A549 (cell line): Measurements from ENCODE around the gene HIF1A.

Experiments used
- CEBPB ChIP-seq, 2 experiments: fragments of >200 bp in 1 of 2; sonication (Bioruptor Twin) in 1 of 2; formaldehyde crosslinking in 1 of 2; IDR thresholded peaks; 2 replicates each; pipeline ENCODE4 v1.6.1; 2012 to 2016
- CTCF ChIP-seq: fragments of >200 bp; sonication (Bioruptor Twin); formaldehyde crosslinking; IDR thresholded peaks from 3 replicates; pipeline ENCODE4 v1.5.1; 2016
- JUN ChIP-seq, 2 experiments: fragments of >200 bp; sonication (Bioruptor Twin); formaldehyde crosslinking; IDR thresholded peaks; 2 replicates in 1 of 2; 3 replicates in 1 of 2; pipeline ENCODE4 v1.6.1; 2016 to 2017
- POLR2A ChIP-seq: IDR thresholded peaks from 2 replicates; pipeline ENCODE4 v1.6.1; 2012; ENCODE audit warnings: mild to moderate bottlenecking, low read length
- RAD21 ChIP-seq, 2 experiments: fragments of >200 bp in 1 of 2; sonication (Bioruptor Twin) in 1 of 2; formaldehyde crosslinking in 1 of 2; IDR thresholded peaks in 1 of 2; conservative IDR thresholded peaks in 1 of 2; 2 replicates in 1 of 2; 3 replicates in 1 of 2; pipeline ENCODE4 v1.6.1; 2012 to 2018; ENCODE audit warnings: inconsistent platforms in 1 of 2
- RCOR1 ChIP-seq: fragments of 150-350 bp; IDR thresholded peaks from 2 replicates; pipeline ENCODE4 v1.6.1; 2014; ENCODE audit warnings: antibody characterized with exemption, low read length, low read depth
- REST ChIP-seq: fragments of 200-600 bp; sonication (generic); IDR thresholded peaks from 2 replicates; pipeline ENCODE4 v1.6.1; 2016; ENCODE audit warnings: antibody characterized with exemption, mild to moderate bottlenecking, moderate library complexity
- SREBF2 ChIP-seq: fragments of 450-650 bp; IDR thresholded peaks from 2 replicates; pipeline ENCODE4 v1.6.1; 2014; ENCODE audit warnings: mild to moderate bottlenecking, moderate library complexity
- TFCP2L1 ChIP-seq: fragments of 250-450 bp; sonication (Bioruptor Pico); IDR thresholded peaks from 2 replicates; pipeline ENCODE4 v1.5.0; 2021; ENCODE audit warnings: mild to moderate bottlenecking
- TP53 ChIP-seq: fragments of 250-450 bp; sonication (Bioruptor Pico); IDR thresholded peaks from 2 replicates; pipeline ENCODE4 v1.5.0; 2021; ENCODE audit warnings: mild to moderate bottlenecking, moderate library complexity
- USF2 ChIP-seq: fragments of 450-650 bp; IDR thresholded peaks from 2 replicates; pipeline ENCODE4 v1.6.1; 2014; ENCODE audit warnings: antibody characterized with exemption

GRCh38 chr14:61647704-61648103 is 47.6 kb upstream of the HIF1A start:
- TF ChIP-seq POLR2A (no peak), TFCP2L1 (CRISPR knock-in tag) (no peak), CTCF (no peak), RAD21 (conservative IDR thresholded peaks at IDR 0.05 in 1 of 2, IDR thresholded peaks at IDR 0.05 in 1 of 2) (no peak), CEBPB (IDR thresholded peaks at IDR 0.05) (no peak), USF2 (no peak), JUN (IDR thresholded peaks at IDR 0.05) (no peak), TP53 (CRISPR knock-in tag) (no peak), REST (no peak), SREBF2 (no peak), RCOR1 (no peak)
